OCI-LY7 (cell line): ENCODE data around the gene PTPRU.

ENCODE experiments used
- EZH2phosphoT487 ChIP-seq: fragments of 200-600 bp; sonication (generic); IDR thresholded peaks from 2 replicates; pipeline ENCODE4 v1.6.1; 2018; ENCODE audit warnings: low read depth, borderline replicate concordance, mild to moderate bottlenecking, mixed run types, antibody characterized with exemption, low read length, moderate library complexity, mixed read lengths
- TF ChIP-seq, protein P1 (sequence below): fragments of 200-600 bp; sonication (generic); conservative IDR thresholded peaks from 2 replicates; pipeline ENCODE4 v1.5.1; 2014; ENCODE audit warnings: mild to moderate bottlenecking, antibody characterized with exemption, low read length, moderate library complexity, mixed read lengths

DNA sequence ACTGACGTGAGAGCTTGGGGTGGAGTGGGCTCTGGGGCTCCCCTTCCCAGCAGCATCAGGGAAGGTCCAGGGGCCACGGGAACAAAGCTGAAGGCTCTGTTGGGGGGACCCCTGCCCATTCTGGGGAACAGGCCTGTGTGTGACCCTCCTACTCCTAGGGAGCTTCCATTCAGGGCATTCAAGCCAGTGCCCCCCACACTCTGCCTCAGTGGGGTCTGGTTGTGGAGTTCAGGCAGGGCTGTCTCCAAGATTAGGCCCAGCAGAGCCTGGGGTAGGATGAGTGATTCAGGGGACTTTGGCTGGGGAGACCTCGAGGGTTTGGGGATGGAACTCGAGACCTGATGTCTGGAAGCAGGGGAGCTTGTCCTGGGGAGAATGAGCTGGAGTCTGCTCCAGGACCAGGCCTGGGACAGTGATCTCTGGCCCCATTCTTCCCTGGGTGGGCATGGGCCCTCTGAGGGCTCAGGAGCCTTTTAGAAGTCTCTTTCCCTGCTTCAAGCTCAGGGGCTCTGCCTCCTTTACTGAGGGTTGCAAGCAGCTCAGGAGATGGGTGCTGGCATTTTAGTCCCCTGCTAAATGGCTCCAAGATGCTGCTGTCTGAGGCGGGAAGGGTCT, 81.7 kb downstream of the PTPRU start:
- TF ChIP-seq, protein P1, sequence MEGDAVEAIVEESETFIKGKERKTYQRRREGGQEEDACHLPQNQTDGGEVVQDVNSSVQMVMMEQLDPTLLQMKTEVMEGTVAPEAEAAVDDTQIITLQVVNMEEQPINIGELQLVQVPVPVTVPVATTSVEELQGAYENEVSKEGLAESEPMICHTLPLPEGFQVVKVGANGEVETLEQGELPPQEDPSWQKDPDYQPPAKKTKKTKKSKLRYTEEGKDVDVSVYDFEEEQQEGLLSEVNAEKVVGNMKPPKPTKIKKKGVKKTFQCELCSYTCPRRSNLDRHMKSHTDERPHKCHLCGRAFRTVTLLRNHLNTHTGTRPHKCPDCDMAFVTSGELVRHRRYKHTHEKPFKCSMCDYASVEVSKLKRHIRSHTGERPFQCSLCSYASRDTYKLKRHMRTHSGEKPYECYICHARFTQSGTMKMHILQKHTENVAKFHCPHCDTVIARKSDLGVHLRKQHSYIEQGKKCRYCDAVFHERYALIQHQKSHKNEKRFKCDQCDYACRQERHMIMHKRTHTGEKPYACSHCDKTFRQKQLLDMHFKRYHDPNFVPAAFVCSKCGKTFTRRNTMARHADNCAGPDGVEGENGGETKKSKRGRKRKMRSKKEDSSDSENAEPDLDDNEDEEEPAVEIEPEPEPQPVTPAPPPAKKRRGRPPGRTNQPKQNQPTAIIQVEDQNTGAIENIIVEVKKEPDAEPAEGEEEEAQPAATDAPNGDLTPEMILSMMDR = no peak
- TF ChIP-seq EZH2phosphoT487 = no peak
